Cardiac atrium fibroblast (primary cell): Measurements from ENCODE around the gene ANK2. TPM values are rescaled to one million over a fixed set of nuclear protein-coding genes. Genes with fewer than 3 reads are reported as not detected.

Source experiments
- total RNA-seq: library from RNA; depleted of rRNA; stranded (reverse); fragments of >200 nt; gene quantifications from 2 replicates; pipeline ENCODE4 v1.2.3, GENCODE V29; 2015

ANK2 gene
- total RNA-seq: 40.3 and 69.9 TPM in 2 replicates

GRCh38 chr4:113049421-113050370 is at the start of gene ANK2:
Gene ANK2, plus strand, starts transcription at chr4:113049653. Its CDS starts 76 bp downstream, at chr4:113049729.

